ENCODE data around the gene MAPT.
"Not testable (repeated sequence)": the region's sequence is repeated elsewhere in the genome, so short reads cannot be mapped to it uniquely, and the experiment has no call there.

Gene MAPT

GRCh38 chr17:46019408-46019925 is 125.1 kb downstream of the MAPT start:
- DNase-seq = not testable (repeated sequence)

DNA sequence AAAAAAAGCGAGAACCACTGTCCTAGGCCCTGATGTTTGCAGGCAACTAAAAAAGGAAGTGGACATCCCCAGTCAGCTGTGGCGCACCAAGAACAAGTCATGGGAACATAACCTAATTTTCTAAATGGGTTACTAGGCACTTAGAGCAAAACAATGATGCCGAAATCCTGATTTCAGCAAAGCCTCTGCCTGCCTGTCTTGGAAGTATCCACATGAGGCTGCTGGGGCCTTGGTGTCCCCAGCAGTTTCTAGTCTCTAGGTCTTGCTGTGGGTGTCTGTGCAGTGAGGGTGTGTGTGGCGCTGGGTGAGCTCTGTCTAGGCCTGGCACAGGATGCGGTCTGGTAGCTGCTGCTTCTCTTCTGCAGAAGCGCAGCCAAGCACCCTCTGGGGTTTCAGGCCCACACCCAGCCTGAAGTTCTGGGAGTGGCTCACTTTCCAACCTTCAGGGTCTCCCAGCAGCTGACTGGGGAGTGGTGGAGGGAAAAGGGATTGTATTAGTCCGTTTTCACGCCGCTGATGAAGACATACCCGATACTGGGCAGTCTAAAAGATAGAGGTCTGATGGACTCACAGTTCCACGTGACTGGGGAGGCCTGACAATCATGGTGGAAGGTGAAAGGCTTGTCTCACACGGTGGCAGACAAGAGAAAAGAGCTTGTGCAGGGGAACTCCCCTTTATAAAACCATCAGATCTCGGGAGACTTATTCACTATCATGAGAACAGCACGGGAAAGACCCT is 125.8 kb downstream of the MAPT start:
- DNase-seq = no peak

- DNase-seq = no peak
Measured at GRCh38 chr17:46020998-46021397, 126.6 kb downstream of the MAPT start.

DNA sequence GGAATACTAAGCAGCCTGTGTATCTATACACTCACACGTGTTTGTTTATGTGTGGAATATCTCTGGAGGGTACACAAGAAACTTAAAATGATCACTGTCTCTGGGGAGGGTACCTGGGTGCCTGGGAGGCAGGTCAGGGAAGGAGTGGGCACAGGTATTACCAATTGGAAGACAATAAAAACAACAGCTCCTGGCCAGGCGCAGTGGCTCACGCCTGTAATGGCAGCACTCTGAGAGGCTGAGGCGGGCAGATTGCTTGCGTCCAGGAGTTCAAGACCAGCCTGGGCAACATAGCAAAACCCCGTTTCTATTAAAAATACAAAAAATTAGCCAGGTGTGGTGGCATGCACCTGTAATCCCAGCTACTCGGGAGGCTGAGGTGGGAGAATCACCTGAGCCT is 129.0 kb downstream of the MAPT start:
- DNase-seq = not testable (repeated sequence)

DNA sequence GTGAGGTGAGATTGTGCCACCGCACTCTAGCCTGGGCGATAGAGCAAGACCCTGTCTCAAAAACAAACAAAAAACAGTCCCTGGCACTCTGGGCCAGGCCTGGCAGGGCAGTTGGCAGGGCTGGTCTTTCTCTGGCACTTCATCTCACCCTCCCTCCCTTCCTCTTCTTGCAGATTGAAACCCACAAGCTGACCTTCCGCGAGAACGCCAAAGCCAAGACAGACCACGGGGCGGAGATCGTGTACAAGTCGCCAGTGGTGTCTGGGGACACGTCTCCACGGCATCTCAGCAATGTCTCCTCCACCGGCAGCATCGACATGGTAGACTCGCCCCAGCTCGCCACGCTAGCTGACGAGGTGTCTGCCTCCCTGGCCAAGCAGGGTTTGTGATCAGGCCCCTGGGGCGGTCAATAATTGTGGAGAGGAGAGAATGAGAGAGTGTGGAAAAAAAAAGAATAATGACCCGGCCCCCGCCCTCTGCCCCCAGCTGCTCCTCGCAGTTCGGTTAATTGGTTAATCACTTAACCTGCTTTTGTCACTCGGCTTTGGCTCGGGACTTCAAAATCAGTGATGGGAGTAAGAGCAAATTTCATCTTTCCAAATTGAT is 129.5 kb downstream of the MAPT start:
- DNase-seq = no peak

DNA sequence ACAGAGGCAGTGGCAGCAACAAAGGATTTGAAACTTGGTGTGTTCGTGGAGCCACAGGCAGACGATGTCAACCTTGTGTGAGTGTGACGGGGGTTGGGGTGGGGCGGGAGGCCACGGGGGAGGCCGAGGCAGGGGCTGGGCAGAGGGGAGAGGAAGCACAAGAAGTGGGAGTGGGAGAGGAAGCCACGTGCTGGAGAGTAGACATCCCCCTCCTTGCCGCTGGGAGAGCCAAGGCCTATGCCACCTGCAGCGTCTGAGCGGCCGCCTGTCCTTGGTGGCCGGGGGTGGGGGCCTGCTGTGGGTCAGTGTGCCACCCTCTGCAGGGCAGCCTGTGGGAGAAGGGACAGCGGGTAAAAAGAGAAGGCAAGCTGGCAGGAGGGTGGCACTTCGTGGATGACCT is 130.2 kb downstream of the MAPT start:
- DNase-seq = no peak

DNA sequence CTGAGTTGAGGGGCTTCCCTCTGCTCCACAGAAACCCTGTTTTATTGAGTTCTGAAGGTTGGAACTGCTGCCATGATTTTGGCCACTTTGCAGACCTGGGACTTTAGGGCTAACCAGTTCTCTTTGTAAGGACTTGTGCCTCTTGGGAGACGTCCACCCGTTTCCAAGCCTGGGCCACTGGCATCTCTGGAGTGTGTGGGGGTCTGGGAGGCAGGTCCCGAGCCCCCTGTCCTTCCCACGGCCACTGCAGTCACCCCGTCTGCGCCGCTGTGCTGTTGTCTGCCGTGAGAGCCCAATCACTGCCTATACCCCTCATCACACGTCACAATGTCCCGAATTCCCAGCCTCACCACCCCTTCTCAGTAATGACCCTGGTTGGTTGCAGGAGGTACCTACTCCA is 130.7 kb downstream of the MAPT start:
- no peak for DNase-seq

- DNase-seq = peak; percentile 95
Measured at GRCh38 chr17:46025510-46026165, 131.3 kb downstream of the MAPT start.

DNA sequence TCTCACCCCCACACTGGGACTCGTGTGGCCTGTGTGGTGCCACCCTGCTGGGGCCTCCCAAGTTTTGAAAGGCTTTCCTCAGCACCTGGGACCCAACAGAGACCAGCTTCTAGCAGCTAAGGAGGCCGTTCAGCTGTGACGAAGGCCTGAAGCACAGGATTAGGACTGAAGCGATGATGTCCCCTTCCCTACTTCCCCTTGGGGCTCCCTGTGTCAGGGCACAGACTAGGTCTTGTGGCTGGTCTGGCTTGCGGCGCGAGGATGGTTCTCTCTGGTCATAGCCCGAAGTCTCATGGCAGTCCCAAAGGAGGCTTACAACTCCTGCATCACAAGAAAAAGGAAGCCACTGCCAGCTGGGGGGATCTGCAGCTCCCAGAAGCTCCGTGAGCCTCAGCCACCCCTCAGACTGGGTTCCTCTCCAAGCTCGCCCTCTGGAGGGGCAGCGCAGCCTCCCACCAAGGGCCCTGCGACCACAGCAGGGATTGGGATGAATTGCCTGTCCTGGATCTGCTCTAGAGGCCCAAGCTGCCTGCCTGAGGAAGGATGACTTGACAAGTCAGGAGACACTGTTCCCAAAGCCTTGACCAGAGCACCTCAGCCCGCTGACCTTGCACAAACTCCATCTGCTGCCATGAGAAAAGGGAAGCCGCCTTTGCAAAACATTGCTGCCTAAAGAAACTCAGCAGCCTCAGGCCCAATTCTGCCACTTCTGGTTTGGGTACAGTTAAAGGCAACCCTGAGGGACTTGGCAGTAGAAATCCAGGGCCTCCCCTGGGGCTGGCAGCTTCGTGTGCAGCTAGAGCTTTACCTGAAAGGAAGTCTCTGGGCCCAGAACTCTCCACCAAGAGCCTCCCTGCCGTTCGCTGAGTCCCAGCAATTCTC is 132.1 kb downstream of the MAPT start:
- DNase-seq = peak; percentile 8

GRCh38 chr17:46027048-46027975 is 133.0 kb downstream of the MAPT start:
- no peak for DNase-seq

DNA sequence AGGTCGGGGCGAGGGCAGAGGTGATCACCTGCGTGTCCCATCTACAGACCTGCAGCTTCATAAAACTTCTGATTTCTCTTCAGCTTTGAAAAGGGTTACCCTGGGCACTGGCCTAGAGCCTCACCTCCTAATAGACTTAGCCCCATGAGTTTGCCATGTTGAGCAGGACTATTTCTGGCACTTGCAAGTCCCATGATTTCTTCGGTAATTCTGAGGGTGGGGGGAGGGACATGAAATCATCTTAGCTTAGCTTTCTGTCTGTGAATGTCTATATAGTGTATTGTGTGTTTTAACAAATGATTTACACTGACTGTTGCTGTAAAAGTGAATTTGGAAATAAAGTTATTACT is 133.6 kb downstream of the MAPT start:
- DNase-seq = no peak

DNA sequence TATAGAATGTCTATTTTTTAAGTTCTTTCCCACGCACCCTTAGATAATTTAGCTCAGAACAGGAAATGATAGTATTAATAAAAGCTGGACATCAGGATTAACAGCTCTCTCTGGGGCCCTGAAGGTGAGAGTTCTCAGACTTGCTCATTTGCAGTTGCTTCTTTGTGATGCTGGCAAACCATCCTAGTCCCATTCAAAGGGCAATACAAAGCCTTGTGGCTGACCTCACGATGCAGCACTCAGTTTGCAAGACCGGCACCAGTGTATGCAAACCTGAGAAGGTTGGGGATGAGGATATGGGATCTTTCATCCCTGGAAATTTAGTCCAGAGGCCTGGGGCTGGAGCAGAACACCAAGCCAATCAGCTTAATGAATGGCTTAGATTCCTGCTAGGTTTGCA is 134.0 kb downstream of the MAPT start:
- DNase-seq = no peak

DNA sequence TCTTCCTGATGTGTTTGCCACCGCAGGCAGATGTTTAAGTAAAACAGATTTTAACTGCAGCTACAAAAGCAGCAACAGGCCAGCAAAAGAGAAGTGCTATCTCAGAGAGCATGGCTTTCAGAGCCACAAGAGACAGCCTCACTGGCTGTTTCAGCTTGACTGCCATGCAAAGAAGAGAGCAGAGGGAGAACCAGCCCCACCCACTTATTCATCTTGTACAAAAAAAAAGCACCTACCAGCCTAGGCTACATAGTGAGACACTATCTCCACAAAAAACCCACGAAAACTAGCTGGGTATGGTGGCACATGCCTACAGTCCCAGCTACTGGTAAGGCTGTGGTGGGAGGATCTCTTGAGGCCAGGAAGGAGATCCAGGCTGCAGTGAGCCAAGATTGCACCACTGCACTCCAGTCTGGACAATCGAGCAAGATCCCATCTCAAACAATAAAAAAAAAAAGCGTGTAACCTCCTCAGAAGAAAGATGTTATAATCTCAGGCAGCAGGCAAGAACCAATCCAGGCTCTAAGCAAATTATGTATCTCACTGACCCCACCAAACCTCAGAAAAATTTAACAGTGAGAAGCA is 134.7 kb downstream of the MAPT start:
- DNase-seq = peak; percentile 8

DNA sequence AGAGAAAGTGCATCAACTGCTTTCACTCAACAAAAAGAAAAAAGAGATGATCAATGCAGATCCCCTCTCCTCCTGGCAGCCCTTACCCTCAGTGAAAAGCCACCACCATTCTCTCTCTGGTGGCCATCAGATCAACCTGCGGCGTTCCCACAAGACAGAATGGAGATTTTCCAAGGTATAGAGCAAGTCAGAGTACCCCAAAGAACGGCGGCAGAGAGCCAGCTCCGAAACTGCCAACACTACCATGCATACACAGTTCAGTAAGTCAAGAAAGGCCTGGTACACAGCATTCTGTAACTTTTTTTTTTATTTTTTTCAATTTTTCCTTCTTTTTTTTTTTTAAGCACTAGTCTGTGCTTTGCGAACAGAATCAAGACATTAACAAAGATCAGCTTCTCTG is 135.3 kb downstream of the MAPT start:
- DNase-seq = no peak

DNA sequence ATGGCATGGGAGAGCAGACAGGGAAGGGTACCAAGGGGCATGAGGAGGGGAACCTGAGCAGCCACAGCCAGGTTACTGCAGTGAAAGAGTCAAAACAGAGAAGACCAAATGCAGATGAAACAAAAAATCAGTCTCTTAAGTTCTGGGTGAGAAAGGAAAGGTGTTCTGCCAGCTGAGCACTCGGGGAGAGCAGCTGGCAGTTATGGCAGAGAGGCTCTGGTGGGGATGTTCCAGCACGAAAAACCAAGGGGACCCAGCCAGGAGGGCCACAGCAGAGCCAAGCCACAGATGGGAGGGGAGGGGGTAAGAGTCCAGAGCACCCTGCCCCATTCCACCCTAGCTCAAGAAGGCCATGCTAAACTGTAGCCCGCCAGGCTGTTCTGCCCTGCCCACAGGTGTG is 136.4 kb downstream of the MAPT start:
- DNase-seq = no peak

- no peak for DNase-seq
Measured at GRCh38 chr17:46031440-46031839, 137.1 kb downstream of the MAPT start.

DNA sequence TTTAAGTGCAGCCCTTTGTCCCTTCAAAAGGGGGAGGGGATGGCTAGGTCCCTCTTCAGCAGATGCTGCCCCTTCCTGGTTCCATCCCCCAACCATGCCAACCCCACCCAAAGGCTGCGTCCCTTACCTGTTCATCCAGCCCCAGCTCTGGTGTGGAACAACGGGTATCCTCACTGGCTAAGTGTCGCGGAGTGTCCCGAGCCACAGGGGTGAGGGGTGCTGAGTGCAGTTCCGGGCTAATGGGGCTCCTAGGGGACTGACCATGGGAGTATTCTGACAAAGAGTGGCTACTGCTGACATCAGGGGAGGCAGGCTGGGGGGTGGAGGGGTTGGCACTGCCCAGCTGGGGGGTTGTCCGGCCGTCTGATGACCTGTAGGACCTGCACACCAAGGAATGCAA is 137.6 kb downstream of the MAPT start:
- no peak for DNase-seq

DNA sequence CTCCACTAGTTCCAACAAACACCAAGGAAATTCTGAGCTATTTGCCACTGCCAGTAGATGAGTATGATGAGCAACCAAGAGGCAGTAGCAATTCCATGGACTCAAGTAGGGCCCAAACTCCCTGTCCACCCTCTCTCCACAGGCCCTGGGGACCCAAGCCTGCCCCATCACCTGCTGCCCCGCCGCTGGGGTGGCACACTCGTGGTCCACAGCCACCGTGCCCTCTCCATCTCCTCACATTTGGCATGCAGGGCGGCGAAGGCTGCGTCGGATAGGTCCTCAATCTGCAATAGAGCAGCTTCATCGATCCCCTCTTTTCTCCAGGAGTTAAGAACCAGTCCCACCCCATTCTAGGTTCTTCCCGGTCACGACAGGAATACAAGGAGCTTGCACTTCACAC is 138.6 kb downstream of the MAPT start:
- DNase-seq = no peak

DNA sequence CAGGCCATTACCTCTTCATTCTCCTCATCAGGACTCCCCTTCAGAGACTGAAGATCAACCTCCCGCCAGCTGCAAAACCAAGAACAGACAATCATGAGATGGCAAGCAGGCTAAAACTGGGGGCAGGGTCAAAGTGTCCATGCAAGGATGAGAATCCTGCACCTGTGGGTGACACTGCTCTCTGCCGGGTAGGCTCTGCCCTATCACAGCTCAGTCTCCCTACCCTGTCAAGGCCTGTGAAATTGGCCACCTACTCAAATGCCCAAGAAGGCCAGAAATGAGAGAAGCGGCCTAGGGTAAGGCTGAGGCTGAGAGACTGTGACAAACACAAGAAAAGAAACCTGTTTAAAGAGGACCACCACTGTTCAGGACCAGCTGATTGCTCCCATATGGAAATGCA is 139.0 kb downstream of the MAPT start:
- DNase-seq = no peak

DNA sequence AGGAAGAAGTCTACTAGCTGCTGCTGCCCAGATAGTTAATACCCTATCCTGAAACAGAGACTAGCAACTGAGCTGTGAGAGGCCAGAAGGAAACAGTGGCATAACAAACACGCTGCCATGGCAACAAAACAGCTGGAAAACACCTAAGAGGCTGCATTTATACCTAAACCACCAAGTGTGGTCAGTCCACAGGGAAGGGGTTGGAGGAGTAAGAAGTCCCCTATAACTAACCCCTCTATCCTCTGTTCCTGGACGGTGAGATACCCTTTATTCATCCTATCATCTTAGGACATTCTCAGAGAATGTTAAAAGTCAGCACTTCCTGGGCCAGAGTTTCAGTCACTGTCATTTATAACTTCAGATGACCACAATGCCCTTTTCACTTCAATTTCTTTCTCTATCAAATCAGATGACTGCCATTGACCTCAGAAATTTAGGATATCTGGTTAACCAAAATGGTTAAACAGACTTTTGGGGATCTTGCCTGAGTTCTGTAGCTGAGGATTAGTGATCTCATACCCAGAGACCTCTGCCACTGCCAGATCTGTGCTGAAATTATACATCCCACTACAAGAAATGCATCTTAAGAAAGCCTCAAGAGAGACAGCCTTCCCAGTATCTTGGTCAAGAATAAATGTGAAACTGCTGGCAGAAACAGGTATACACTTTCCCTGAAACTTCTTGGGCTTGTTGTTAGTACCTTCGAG is 140.9 kb downstream of the MAPT start:
- DNase-seq = no peak

GRCh38 chr17:46036491-46036890 is 142.1 kb downstream of the MAPT start:
- DNase-seq = no peak
